GM21447 (cell line): ENCODE measurements around the gene SLC33A1.
"Not testable (repeated sequence)": the region's sequence is repeated elsewhere in the genome, so short reads cannot be mapped to it uniquely, and the experiment has no call there.

Source experiments
- ATAC-seq: cut with Tn5 transposase; IDR thresholded peaks from one replicate; pipeline ENCODE4 v1.9.1; 2021; ENCODE audit not compliant: unreplicated experiment

Gene SLC33A1

DNA sequence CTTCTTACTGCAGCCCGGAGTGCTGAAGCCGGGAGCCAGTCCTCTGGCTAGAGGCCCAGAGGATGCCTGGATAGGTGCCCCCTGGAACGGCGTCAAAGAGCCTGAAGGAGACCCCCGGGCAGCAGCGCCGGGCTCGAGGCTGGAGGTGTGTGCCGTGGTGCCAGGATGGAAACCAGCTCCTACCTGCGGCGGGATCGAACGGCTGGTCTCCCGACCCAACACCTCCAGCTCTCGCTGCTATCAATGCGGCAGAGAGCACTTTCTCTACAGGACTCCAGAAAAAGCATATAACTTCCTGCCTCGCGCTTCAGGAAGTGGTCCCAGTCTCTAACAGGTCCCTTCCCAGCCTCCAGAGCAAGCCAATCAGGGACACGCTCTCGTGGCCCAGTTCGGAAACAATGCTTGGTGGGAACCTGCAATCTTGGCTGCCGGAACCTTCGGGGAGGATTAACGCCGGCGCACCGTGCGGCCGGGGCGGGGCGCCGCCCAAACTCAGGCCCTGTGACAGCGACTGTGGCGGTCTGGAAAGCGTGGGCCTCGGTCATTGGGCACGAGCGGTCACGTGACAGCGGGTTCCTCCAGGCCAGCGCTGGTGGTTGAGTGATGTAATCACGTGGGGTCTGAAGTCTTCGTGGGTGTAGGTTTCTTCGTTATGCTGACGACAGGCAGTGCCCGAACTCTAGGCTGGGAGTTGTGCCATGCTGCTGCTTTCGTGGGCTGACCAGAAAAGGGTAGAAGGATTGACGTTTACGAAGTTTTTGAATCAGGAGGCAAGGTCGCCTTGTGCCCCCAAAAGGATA lies at the start of gene SLC33A1:
TSS of gene SLC33A1 (minus strand) at position 287 of the 800 bp plus-strand sequence. CDS start 430 bp downstream, outside the sequence.
- ATAC-seq: peak; percentile 92

DNA sequence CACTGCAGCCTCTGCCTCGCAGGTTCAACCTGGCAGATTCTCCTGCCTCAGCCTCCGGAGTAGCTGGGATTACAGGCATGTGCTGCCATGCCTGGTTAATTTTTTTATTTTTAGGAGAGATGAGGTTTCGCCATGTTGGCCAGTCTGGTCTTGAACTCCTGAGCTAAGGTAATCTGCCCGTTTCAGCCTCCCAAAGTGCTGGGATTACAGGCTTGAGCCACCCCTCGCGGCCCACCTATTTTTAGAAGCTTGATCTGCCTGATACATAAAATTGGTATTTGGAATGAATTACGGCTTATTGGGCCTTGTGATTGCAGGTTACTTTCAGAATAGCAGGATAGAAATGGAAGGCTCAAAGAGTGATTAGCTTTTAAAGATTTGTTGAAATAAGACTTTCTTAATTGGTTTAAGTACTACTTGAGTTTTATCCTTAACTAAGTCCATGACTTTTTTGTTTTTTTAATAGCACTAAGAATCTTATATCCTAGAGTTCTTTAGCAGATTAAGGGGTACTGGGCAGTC lies 41.2 kb upstream of the SLC33A1 start:
- ATAC-seq: no peak

DNA sequence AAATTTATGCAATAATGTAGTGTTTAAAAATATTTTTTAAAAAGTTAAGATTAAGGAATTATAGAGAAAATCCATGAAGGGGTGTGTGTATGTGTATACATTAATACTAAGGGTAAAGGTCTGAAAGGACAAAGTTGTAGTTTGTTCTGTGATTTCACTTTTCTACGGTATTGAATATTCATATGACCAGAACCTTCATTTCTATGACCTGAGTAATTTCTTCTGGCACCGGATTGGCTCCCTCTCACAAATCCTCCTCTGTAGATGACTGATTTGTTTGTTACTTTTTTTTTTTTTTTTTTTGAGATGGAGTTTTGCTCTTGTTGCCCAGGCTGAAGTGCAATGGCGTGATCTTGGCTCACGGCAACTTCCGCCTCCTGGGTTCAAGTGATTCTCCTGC lies 37.1 kb upstream of the SLC33A1 start:
- ATAC-seq: no peak

DNA sequence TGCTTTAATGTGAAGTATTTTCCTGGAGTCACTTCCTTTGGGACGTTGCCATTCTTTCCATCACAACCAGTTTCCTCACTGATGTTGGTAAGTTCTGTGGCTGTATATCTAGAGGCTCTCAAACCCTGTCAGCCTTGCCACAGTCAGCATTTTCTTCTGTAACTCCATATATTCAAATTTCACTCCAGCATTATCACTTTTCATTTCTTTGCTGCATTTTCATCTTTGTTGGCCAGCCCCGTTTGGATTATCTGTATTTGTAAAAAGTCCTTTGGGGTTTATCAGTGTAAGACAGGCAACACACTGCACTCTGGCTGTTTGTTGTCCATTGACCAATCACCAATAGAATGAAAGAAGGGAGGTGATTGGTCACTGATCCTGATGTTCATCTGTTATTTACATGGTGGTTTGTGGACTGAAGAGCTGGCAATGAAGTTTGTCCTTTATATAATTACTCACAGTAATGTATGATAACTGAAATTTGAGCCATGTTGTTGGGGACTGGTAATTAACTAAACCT lies 36.5 kb upstream of the SLC33A1 start:
- ATAC-seq: no peak

DNA sequence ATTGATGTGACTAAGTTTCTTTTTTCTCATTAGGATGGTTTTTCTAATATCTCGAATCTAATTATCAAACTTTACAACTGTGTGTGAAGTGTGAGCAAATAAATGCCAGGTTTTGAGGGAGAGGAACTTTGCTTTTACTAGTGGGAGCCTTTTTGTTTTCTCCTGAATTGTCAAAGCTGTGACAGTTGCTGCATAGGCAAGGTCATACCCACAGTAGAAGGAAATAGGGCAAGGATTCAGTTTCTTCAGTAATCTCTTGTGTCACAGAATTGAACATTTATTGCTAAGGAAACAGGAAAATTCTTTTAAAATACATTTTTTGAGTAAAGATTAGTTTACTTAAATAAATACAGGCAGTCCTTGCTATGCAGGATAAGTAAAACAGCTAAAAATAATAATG lies 35.7 kb upstream of the SLC33A1 start:
- ATAC-seq: no peak

DNA sequence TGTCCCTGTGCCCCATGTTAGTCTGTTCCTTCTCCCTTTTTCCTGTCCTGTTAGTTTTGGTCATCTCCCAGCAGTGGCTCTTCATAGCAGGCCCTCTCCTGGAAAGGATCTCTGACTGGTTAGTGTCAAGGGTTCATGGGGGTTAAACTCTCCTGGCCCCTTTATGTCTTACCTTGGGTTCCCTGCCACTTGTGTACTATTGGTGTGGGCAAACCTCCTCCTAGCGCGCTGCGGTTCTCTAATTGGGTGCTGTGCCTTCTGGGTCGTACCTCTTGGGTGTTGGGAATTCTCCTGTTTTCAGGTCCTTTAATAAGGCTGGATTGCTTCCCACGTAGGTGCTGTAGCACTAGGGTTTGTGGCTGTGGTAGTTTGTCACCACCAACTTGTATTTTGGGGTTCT lies 35.0 kb upstream of the SLC33A1 start:
- no peak for ATAC-seq

DNA sequence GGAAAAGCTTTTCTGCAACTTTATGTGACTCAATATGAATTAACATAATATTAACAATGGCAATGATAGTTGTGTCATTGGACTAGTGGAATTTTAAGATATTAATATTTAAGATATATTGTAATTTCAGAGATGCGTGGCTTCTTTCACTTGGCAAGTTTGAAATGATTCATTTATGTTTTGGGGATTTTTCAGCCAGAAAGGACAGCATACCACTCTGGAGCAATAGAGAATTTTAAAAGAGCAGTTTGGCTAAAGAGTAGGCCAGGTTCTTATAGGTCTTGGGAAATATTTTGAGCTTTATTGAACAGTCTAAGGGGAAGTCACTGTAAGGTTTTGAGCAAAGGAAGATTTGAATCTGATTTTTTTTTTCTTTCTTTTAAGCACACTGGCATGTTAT lies 32.7 kb upstream of the SLC33A1 start:
- no peak for ATAC-seq

DNA sequence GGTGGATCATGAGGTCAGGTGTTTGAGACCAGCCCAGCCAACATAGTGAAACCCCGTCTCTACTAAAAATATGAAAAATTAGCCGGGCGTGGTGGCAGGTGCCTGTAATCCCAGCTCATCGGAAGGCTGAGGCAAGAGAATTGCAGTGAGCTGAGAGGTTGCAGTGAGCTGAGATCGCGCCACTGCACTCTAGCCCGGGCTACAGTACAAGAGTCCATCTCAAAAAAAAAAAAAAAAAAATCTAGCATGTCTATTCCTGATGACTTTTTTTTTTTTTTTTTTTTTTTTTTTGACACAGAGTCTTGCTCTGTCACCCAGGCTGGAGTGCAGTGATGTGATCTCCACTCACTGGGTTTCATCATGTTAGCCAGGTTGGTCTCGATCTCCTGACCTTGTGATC lies 32.1 kb upstream of the SLC33A1 start:
- not testable (repeated sequence) for ATAC-seq

DNA sequence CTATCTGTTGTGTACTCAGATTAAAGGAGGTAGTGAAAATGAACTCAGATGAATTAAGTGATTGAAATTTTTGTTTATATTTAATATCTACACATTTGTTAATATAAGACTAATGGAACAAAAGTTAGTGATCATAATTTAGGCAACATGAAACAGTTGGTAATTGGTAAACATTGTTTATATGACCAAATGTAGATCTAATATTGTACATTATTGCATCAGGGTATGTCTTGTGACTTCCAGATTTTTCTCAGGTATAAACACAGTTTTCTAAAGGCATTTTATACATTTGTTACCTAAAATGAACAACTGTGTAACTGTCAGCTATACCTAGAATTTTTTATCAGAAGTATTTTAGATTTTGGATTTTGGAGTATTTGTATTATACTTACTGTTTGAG lies 31.1 kb upstream of the SLC33A1 start:
- no peak for ATAC-seq

DNA sequence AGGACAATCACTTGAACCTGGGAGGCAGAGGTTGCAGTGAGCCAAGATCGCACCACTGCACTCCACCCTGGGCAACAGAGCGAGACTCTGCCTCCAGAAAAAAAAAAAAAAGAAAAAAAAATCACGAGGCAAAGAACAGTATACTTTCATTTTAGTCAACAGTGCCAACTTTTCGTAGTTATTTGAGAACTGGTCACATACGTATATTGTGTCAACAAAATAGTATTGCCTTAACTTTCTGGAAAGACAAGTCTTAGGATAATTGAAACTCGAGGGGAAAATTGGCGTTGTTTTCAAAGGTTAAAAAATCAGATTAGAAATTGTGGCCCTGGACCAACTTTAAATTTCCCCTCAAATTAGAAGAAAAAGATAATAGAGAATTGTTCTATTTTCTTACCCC lies 30.1 kb upstream of the SLC33A1 start:
- ATAC-seq: no peak

DNA sequence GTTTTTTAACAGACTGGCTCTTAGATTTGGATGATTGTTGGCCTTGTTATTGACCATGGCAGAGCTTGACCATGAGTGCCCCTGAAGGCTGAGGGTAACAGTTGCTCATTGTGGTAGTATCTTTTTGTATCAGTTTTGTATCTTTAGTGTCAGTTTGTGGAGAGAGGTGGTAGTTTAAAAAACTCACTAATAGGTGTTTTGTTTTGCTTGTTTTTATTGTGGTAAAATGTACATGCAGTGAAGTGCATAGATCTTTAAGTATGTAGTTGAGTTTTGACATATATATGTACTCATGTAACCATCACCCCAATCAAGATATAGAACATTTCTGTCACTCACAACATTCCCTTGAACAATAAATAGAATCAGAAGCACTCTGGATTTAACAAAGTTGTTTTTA lies 26.1 kb upstream of the SLC33A1 start:
- ATAC-seq: peak; percentile 42

DNA sequence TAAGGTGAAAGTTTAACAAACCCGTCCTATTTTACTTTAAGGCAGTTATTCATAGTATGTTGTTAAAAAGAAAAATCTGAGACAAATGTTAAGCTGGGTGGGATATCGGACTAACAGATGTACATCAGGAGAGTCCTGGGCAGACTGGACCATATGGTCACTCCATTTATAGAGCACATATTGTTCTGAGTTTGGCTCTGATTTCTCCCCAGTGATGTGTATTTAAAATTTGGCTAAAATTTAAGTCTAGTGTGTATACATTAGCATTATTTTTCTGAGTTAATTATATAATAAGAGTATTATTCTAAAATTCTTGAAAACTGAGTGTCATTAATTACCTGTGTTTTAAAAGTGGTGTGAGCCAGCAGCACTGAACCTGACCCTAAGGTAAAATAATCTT lies 22.3 kb upstream of the SLC33A1 start:
- no peak for ATAC-seq

DNA sequence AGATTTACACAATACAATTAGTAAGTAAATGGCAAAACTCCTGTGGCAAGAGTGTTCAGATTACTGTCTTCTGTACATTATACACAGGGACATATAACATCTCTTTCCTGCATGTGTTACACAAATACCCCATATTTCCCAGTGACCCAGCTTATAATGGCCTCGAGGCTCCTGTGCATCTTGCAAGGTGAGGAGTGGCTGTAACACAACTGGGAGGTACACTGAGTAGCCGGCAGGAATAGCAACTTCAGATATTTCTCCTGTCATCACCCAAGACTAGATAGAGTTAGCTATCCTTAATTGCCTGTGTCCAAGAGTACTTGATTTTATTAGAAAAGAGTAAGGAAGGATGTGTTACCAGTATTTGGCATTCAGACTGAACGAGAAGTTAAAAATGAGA lies 21.8 kb upstream of the SLC33A1 start:
- no peak for ATAC-seq

DNA sequence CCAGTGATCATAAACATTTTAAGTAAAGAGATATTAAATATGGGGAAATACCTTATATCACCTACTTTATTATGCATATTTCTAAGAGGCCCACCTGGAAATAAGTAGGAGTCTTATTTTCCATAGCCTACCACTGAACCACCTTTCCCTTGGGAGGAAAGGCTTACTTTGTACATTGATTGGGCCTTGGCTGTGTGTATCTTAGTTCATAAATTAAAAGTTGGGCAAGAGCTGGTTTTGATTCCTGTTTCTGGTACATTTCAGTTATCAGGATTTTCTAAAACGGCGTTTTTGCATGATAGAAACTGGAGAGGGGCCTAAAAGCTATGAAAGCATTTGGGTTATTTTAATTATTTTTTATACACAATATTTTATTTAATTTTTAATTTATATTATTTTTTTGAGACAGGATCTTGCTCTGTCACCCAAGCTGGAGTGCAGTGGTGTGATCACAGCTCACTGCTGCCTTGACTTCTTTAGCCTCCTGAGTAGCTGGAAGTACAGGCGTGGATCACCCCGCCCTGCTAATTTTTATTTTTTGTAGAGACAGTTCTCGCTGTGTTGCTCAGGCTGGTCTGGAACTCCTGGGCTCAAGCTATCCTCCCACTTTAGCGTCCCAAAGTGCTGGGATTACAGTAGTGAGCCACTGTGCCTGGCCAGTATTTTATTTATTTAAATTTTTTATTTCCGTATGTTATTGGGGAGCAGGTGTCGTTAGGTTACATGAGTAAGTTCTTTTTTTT lies 18.8 kb upstream of the SLC33A1 start:
- no peak for ATAC-seq

DNA sequence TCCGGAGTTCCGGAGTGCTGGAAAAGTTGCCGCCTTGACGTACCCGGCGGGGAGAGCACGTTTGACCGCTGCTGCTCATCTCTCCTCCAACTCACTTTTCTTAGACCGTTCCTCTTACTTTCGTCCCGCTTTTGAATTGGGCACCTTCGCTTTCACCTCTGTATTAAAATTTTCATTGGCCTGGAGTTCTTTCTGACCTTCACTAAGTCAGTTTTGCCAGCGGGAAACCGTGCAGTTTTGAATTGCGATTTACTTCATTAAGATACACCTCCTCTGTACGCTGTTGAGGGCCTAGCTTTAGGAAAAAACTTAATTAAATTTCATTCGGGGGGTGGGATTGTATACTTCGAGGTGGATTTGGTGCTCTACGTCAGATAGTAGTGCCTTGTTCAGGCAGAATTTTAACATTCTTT lies 17.5 kb upstream of the SLC33A1 start:
- peak; percentile 10 for ATAC-seq

DNA sequence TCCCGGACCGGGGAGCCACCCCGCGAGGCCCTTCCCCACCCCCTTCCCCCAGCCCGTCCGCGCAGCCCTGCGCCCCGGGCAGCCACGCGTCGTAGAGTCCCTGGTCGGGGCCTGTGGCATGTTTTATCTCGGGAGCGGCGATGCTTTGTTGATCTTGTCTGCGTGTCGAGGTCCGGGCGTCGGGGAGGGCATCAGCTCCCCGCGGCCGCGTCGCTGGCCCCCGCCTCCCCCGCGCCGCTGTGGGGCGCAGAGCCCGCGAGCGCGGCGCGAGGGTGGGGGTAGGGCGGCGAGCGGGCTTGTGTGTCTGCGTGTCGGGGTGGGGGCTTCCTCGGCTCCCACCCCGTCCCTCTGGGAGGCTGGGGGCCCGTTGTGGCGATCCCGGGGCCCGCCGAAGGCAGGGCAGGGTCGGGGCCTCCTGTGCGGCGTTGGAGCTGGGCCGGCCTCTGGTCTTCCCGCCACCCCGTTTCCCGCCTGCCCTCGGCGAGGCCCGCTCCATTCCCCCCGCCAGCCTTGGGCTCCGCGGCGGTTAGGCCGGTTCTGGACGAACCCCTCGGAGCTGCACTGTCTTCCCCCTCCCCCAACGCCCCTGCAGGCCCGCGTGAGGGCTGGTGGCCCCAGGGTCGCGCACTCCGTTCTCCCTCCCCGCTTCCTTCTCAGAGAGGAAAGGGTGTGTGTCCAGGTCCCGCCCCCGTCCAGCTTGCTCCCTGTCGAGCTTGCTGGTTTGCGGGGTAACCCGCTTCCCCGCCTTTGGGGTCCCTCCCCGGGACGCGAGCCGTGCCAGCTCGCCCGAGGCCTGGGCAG lies 16.9 kb upstream of the SLC33A1 start:
- peak; percentile 32 for ATAC-seq

DNA sequence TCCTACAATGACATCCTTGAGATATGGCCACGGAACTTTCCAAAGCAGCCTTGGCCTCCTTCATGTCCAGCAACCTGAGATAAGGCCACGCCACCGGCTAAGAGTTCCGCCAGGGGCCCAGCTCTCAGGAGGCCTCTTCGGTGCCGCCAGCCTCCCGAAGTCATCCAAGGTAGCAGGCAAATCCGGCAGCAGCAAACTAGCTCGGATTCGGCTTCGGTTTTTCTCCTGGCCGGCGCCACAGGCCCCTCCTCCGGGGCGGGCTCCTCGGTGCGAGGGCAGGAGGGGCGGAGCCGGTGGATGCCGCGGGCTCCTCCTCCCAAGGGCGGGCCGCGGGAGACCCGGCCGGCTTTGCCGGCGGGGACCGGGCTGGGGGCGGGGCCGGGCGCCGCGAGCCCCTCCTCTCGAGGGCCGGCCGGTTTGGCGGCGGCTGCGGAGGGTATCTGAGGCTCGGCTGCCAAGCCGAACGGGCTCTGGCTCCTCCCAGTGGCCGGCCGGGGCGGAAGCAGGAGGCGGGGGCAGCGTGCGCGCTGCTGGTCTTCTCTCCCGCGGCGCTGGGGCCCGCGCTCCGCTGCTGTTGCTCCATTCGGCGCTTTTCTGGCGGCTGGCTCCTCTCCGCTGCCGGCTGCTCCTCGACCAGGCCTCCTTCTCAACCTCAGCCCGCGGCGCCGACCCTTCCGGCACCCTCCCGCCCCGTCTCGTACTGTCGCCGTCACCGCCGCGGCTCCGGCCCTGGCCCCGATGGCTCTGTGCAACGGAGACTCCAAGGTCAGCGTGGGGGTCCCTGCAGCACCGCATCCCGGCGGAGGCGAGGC lies 16.1 kb upstream of the SLC33A1 start, which contains the start of gene GMPS:
TSS of gene GMPS (plus strand) at position 518 of the 812 bp plus-strand sequence. CDS start at position 739, 221 bp downstream.
- ATAC-seq: peak; percentile 87

DNA sequence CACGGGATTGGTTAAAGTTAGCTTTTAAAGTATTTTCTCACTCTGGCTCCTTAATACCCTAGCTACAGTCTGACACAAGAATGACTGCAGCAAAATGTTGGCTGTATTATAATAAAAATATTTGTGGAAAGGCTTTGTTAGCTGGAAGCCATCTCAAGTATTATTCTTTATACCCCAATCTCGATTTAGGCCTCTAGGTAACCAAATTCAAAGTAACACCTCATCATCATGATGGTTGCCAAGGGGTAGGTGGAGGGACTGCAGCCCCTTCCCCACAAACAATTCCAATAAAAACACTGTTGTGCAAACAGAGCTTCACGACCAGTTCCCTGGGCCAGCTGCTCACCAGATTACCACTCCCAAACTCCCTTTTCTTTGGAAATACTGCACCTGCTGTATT lies 15.5 kb upstream of the SLC33A1 start:
- no peak for ATAC-seq

DNA sequence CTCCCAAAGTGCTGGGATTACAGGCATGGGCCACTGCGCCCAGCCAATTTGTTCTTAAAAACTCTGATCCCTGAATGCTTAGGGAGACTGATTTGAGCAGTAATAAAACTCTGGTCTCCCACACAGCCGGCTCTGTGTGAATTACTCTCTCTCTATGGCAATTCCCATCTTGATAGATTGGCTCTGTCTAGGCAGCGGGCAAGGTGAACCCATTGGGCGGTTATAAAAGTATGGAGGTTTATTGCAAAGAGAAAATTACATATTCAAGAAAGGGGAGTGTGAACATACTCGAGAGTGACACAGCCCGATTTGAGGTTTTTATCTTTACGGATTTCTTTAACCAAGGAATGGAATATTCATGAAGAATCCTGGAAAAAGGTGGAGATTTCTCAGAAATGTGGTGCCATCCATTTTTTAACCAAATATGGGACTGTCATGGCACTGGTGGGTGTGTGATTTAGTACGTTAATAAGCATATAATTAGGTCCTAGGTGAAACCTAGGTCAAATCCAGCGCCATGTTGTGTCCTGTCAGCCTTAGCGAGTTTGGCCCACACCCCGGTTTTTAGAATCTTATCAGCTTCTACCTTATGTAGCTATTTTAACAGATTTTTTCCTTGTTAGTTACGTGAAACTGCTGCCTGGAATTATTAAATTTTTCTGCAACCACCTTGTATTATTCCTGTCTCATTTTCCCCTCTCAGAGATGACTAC lies 9.0 kb upstream of the SLC33A1 start:
- no peak for ATAC-seq
